ENCODE measurements around the gene SHC4. TPM values are rescaled to one million over a fixed set of nuclear protein-coding genes. Genes with fewer than 3 reads are reported as not detected.

SHC4 gene
- total and polyA plus RNA-seq, 9 of the 15 experiments (the other 6 are each of a cell fraction or from before 2014, with no cell fraction given), result 0.43 to 1.2 (median 0.67) TPM

DNA sequence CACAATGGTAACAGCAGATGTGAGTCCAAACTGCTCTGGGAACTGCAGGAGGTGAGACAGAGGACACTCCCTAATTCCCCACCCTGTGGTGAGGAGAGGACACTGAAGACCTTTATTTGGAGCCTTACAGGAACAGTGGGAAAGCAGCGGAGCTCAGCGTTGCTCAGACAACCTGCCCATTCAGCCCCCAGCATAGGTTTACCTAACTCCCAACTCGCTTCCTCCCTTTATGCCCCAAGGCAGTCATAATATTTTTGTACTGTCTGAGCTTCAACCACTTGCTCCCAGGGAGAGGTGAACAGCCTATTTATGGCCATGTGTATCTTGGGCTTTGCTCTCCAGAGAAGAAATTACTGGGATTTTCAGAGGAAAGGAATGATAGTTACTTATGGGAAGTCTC, 34.1 kb downstream of the SHC4 start:
- Histone ChIP-seq H3K9me3 (replicated peaks; ENCODE audit: control insufficient read depth, insufficient read depth, low read depth, low read length) (no peaks in the 10 kb centered on the region), H3K36me3 (ENCODE audit: control insufficient read depth, insufficient read depth, low read length) (no peaks in the 10 kb centered on the region), H2AFZ (ENCODE audit: low read depth, low read length) (peak overlapping the region; percentile 72), H3K9me1 (ENCODE audit: control insufficient read depth, insufficient read depth, low read length) (no peaks in the 10 kb centered on the region), H4K20me1 (replicated peaks; ENCODE audit: control insufficient read depth, insufficient read depth, low read length) (no peaks in the 10 kb centered on the region), H3K27me3 (ENCODE audit: control insufficient read depth in 2 of 2, insufficient read depth in 2 of 2, low read length in 2 of 2) (peaks cover 0 to 3% of the 10 kb centered on the region in 2 experiments; a peak in 2 of 5 replicates), H3K9ac (ENCODE audit: insufficient read depth in 1 of 2, low read depth in 2 of 2, low read length in 2 of 2) (no peak overlapping the region; a peak in 1 of 4 replicates), H3K27ac (ENCODE audit: extremely low read depth, low read depth, low read length) (no peak overlapping the region), H3K4me3 (no peak overlapping the region), H3K4me1 (replicated peaks in 1 of 2; ENCODE audit: control insufficient read depth in 2 of 2, insufficient read depth in 2 of 2, low read length in 2 of 2) (peaks cover 0 to 26% of the 10 kb centered on the region in 2 experiments; a peak in 3 of 5 replicates), H3K4me2 (ENCODE audit: insufficient read depth, low read length) (no peak overlapping the region; the same call in 1 of the 2 replicates), H3K79me2 (ENCODE audit: control insufficient read depth, insufficient read depth, low read length) (no peaks in the 10 kb centered on the region)
- ATAC-seq (peak; percentile 51), DNase-seq (ENCODE audit: extremely low read depth in 1 of 4, low spot score in 3 of 4) (no peak), FAIRE-seq (no peak)
- no TSS peak for BruUV-seq (replicated peaks)
- intact Hi-C loops (cut with micrococcal nuclease) (no loop called here), in situ Hi-C loops (cut with MboI) (no loop called here)
- POLR2A ChIA-PET, result interaction anchor here (0.6 kb wide), 2 partner anchors 19 to 23 kb away, joined by 3 read pairs; no protein-coding TSS in a partner anchor
- CTCF ChIA-PET (ENCODE audit: low intra/inter-chr PET ratio), result no interaction called here
- WGBS (ENCODE audit: insufficient coverage, low coverage, missing lambda C conversion rate), result 26% methylated on average over 3 of the region's 3 CpGs
- no peak for TF ChIP-seq SMARCC2 (IDR thresholded peaks at IDR 0.05; ENCODE audit: low read depth)
- TF ChIP-seq, protein P1, sequence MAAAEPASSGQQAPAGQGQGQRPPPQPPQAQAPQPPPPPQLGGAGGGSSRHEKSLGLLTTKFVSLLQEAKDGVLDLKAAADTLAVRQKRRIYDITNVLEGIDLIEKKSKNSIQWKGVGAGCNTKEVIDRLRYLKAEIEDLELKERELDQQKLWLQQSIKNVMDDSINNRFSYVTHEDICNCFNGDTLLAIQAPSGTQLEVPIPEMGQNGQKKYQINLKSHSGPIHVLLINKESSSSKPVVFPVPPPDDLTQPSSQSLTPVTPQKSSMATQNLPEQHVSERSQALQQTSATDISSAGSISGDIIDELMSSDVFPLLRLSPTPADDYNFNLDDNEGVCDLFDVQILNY (CRISPR knock-in tag; IDR thresholded peaks at IDR 0.05), result no peak
- no peak for TF ChIP-seq MEF2D (tag; conservative IDR thresholded peaks at IDR 0.05; ENCODE audit: low read depth)
- TF ChIP-seq ZNF586 (CRISPR knock-in tag; conservative IDR thresholded peaks at IDR 0.05), result no peak
- TF ChIP-seq, protein P2, sequence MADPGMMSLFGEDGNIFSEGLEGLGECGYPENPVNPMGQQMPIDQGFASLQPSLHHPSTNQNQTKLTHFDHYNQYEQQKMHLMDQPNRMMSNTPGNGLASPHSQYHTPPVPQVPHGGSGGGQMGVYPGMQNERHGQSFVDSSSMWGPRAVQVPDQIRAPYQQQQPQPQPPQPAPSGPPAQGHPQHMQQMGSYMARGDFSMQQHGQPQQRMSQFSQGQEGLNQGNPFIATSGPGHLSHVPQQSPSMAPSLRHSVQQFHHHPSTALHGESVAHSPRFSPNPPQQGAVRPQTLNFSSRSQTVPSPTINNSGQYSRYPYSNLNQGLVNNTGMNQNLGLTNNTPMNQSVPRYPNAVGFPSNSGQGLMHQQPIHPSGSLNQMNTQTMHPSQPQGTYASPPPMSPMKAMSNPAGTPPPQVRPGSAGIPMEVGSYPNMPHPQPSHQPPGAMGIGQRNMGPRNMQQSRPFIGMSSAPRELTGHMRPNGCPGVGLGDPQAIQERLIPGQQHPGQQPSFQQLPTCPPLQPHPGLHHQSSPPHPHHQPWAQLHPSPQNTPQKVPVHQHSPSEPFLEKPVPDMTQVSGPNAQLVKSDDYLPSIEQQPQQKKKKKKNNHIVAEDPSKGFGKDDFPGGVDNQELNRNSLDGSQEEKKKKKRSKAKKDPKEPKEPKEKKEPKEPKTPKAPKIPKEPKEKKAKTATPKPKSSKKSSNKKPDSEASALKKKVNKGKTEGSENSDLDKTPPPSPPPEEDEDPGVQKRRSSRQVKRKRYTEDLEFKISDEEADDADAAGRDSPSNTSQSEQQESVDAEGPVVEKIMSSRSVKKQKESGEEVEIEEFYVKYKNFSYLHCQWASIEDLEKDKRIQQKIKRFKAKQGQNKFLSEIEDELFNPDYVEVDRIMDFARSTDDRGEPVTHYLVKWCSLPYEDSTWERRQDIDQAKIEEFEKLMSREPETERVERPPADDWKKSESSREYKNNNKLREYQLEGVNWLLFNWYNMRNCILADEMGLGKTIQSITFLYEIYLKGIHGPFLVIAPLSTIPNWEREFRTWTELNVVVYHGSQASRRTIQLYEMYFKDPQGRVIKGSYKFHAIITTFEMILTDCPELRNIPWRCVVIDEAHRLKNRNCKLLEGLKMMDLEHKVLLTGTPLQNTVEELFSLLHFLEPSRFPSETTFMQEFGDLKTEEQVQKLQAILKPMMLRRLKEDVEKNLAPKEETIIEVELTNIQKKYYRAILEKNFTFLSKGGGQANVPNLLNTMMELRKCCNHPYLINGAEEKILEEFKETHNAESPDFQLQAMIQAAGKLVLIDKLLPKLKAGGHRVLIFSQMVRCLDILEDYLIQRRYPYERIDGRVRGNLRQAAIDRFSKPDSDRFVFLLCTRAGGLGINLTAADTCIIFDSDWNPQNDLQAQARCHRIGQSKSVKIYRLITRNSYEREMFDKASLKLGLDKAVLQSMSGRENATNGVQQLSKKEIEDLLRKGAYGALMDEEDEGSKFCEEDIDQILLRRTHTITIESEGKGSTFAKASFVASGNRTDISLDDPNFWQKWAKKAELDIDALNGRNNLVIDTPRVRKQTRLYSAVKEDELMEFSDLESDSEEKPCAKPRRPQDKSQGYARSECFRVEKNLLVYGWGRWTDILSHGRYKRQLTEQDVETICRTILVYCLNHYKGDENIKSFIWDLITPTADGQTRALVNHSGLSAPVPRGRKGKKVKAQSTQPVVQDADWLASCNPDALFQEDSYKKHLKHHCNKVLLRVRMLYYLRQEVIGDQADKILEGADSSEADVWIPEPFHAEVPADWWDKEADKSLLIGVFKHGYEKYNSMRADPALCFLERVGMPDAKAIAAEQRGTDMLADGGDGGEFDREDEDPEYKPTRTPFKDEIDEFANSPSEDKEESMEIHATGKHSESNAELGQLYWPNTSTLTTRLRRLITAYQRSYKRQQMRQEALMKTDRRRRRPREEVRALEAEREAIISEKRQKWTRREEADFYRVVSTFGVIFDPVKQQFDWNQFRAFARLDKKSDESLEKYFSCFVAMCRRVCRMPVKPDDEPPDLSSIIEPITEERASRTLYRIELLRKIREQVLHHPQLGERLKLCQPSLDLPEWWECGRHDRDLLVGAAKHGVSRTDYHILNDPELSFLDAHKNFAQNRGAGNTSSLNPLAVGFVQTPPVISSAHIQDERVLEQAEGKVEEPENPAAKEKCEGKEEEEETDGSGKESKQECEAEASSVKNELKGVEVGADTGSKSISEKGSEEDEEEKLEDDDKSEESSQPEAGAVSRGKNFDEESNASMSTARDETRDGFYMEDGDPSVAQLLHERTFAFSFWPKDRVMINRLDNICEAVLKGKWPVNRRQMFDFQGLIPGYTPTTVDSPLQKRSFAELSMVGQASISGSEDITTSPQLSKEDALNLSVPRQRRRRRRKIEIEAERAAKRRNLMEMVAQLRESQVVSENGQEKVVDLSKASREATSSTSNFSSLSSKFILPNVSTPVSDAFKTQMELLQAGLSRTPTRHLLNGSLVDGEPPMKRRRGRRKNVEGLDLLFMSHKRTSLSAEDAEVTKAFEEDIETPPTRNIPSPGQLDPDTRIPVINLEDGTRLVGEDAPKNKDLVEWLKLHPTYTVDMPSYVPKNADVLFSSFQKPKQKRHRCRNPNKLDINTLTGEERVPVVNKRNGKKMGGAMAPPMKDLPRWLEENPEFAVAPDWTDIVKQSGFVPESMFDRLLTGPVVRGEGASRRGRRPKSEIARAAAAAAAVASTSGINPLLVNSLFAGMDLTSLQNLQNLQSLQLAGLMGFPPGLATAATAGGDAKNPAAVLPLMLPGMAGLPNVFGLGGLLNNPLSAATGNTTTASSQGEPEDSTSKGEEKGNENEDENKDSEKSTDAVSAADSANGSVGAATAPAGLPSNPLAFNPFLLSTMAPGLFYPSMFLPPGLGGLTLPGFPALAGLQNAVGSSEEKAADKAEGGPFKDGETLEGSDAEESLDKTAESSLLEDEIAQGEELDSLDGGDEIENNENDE (IDR thresholded peaks at IDR 0.05; ENCODE audit: low read depth, low read length), result no peak
- TF ChIP-seq ETV6 (IDR thresholded peaks at IDR 0.05; ENCODE audit: borderline replicate concordance in 1 of 2, low read depth in 2 of 2, low read length in 1 of 2), result no peak
- TF ChIP-seq ETV6 (CRISPR knock-in tag; IDR thresholded peaks at IDR 0.05; ENCODE audit: borderline replicate concordance), result no peak
- no peak for TF ChIP-seq ZBTB17 (CRISPR knock-in tag; IDR thresholded peaks at IDR 0.05)
- TF ChIP-seq, protein P3, sequence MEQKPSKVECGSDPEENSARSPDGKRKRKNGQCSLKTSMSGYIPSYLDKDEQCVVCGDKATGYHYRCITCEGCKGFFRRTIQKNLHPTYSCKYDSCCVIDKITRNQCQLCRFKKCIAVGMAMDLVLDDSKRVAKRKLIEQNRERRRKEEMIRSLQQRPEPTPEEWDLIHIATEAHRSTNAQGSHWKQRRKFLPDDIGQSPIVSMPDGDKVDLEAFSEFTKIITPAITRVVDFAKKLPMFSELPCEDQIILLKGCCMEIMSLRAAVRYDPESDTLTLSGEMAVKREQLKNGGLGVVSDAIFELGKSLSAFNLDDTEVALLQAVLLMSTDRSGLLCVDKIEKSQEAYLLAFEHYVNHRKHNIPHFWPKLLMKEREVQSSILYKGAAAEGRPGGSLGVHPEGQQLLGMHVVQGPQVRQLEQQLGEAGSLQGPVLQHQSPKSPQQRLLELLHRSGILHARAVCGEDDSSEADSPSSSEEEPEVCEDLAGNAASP (IDR thresholded peaks at IDR 0.05), result no peak

All from K562 (cell line).